Thoracic aorta (tissue), 2 donors: ENCODE measurements around the gene GLYATL2. TPM values are rescaled to one million over a fixed set of nuclear protein-coding genes. Genes with fewer than 3 reads are reported as not detected.

Experiments
- ATAC-seq: fragments of 150-250 bp; one replicate; pipeline ENCODE4 v1.8.0; 2017; ENCODE audit warnings: low read depth; ENCODE audit not compliant: insufficient number of reproducible peaks, low FRiP score
- DNase-seq: peaks from one replicate; pipeline ENCODE4 v3.0.0-alpha.2; 2020; ENCODE audit warnings: low spot score
- H3K27ac ChIP-seq, 2 donors: fragments of 200-600 bp; sonication (generic); 1 replicate in 1 of 2; 2 replicates in 1 of 2; pipeline ENCODE4 v1.5.1; 2016; ENCODE audit warnings: mild to moderate bottlenecking in 2 of 2, moderate library complexity in 2 of 2
- H3K27me3 ChIP-seq: fragments of 200-600 bp; sonication (generic); replicated peaks from 2 replicates; pipeline ENCODE4 v1.6.0; 2016; ENCODE audit warnings: mild to moderate bottlenecking; ENCODE audit not compliant: insufficient read depth
- H3K36me3 ChIP-seq: fragments of 200-600 bp; sonication (generic); one replicate; pipeline ENCODE4 v1.5.1; 2016
- H3K4me1 ChIP-seq, 2 donors: fragments of 200-600 bp; sonication (generic); 1 replicate in 1 of 2; 2 replicates in 1 of 2; pipeline versions ENCODE4 v1.5.1 to v1.6.0; 2016; ENCODE audit warnings: low read depth in 2 of 2, mild to moderate bottlenecking in 1 of 2; ENCODE audit not compliant: control insufficient read depth in 1 of 2
- H3K4me3 ChIP-seq: fragments of 200-600 bp; sonication (generic); 2 replicates; pipeline ENCODE4 v1.5.1; 2016; ENCODE audit warnings: mild to moderate bottlenecking
- H3K9me3 ChIP-seq: fragments of 200-600 bp; sonication (generic); 2 replicates; pipeline ENCODE4 v1.5.1; 2016
- CTCF ChIP-seq: fragments of 200-600 bp; sonication (generic); IDR thresholded peaks from one replicate; pipeline ENCODE4 v1.5.1; 2019; ENCODE audit warnings: antibody characterized with exemption
- total RNA-seq, 2 donors: library from RNA; depleted of rRNA; stranded (reverse); fragments of >200 nt; gene quantifications; one replicate each; pipeline versions ENCODE4 v1.1.0 to v1.2.3, GENCODE V29; 2016

Gene GLYATL2
- total RNA-seq, 2 donors from 2014 or later = not detected

DNA sequence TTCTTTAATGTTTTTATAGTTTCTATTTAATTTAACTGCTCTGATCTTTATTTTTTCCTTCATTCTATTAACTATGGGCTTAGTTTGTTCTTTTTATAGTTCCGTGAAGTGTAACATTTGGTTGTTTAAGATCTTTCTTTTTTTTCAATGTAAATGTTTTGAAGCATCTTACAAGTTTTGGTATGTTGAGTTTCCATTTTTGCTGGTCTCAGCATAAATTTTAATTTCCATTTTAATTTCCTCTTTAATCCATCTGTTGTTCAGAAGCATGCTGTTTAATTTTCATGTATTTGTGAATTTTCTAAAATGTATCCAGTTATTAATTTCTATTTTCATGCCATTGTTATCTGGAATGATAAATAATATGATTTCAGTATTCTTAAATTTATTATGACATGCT lies 17.0 kb upstream of the GLYATL2 start:
- no peaks in the 10 kb centered on the region for H3K9me3 ChIP-seq
- H3K27ac ChIP-seq = no peak overlapping the region
- no peak overlapping the region for H3K4me3 ChIP-seq
- H3K4me1 ChIP-seq = no peaks in the 10 kb centered on the region
- no peak for DNase-seq
- ATAC-seq = no peak
- TF ChIP-seq CTCF = no peak
- H3K36me3 ChIP-seq = no peaks in the 10 kb centered on the region
- H3K27me3 ChIP-seq = no peaks in the 10 kb centered on the region

DNA sequence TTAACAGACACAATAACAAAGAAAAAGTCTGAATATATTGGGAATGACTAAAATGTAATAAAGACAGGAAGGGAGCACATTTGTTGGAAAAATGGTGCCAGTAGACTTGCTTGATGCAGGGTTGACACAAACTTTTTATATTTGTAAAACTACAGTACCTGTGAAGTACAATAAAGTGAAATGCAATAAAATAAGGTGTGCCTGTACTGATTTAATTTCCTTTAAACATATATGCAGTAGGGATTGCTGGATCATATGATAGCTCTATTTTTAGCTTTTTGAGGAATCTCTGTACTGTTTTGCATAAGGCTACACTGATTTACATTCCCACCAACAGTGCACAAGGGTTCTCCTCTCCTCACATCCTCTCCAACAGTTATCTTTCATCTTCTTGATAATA lies 12.3 kb upstream of the GLYATL2 start:
- no peaks in the 10 kb centered on the region for H3K27me3 ChIP-seq
- no peaks in the 10 kb centered on the region for H3K9me3 ChIP-seq
- H3K4me3 ChIP-seq = no peak overlapping the region
- no peak for DNase-seq
- TF ChIP-seq CTCF = no peak
- H3K36me3 ChIP-seq = no peaks in the 10 kb centered on the region
- H3K4me1 ChIP-seq = no peaks in the 10 kb centered on the region
- no peak overlapping the region for H3K27ac ChIP-seq
- no peak for ATAC-seq

DNA sequence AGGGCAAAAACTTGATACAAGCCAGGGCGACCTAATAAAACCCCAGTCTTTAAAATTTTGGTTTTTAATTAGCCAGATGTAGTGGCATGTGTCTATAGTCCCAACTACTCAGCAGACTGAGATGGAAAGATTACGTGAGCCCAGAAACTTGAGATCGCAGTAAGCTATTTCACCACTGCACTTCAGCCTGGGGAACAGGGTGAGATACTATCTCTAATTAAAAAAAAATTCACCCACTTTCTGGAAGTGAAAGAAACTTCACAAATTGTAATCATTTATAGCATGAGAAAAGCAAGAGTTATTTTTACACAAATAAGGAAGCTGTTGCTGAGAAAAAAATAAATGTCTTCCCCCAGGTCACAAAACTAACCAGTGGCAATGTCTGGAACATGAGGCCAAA lies 882 bp upstream of the GLYATL2 start:
- Histone ChIP-seq H3K27ac (no peak overlapping the region), H3K27me3 (no peaks in the 10 kb centered on the region), H3K4me3 (no peak overlapping the region), H3K4me1 (no peaks in the 10 kb centered on the region), H3K36me3 (no peaks in the 10 kb centered on the region), H3K9me3 (no peaks in the 10 kb centered on the region)
- DNase-seq = no peak
- no peak for TF ChIP-seq CTCF
- no peak for ATAC-seq

- TF ChIP-seq CTCF = no peak
- no peak overlapping the region for H3K27ac ChIP-seq
Observed at GRCh38 chr11:58837707-58838388, 6.7 kb downstream of the GLYATL2 start.

DNA sequence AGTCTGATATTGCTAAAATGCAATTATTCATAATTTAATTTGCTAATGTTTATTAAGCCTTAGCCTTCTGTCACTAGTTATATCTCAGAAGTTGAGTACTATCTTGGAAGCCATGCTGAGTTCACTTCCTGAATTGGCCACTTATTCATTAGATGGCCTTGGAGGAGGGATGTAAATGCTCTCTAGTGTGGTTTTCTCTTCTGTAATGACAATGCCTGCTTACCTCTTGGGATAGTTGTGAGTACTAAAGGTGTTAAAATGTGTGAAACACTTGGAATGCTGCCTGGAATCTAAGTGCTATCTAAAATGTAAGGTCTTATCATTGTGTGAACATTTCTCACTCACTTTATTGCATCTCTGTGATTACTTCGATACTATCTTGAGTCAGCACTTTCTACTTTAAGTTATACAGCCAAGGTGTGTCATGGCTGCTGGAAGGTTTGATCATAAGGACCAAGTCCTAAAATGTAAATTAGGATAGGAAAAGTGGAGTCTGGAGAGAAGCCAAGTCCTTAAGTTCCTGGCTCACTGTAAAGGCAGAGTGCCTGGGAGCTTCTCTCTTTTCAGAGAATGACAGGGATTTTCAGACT lies 12.4 kb downstream of the GLYATL2 start:
- no peak for TF ChIP-seq CTCF
- H3K27ac ChIP-seq = no peak overlapping the region
- ATAC-seq (no peak), DNase-seq (no peak)
- no peaks in the 10 kb centered on the region for H3K36me3 ChIP-seq
- H3K9me3 ChIP-seq = no peaks in the 10 kb centered on the region
- no peaks in the 10 kb centered on the region for H3K27me3 ChIP-seq
- no peak overlapping the region for H3K4me3 ChIP-seq
- no peaks in the 10 kb centered on the region for H3K4me1 ChIP-seq

More at GRCh38 chr11:58837707-58838388, 6.7 kb downstream of the GLYATL2 start:
- ATAC-seq (no peak), DNase-seq (no peak)
- no peaks in the 10 kb centered on the region for H3K36me3 ChIP-seq
- no peaks in the 10 kb centered on the region for H3K9me3 ChIP-seq
- no peaks in the 10 kb centered on the region for H3K4me1 ChIP-seq
- H3K4me3 ChIP-seq = no peak overlapping the region
- H3K27me3 ChIP-seq = no peaks in the 10 kb centered on the region
